ENCODE measurements around the gene ADAMTS13. TPM values are rescaled to one million over a fixed set of nuclear protein-coding genes. Genes with fewer than 3 reads are reported as not detected.
"Not testable (repeated sequence)": the region's sequence is repeated elsewhere in the genome, so short reads cannot be mapped to it uniquely, and the experiment has no call there.

The ADAMTS13 gene
- total RNA-seq, 4 donors from 2014 or later: 2.6 to 12.7 (median 7.2) TPM

- in situ Hi-C loops (cut with MboI; ENCODE audit: low pct_ligation_motif_present in 1 of 4, low pct_unique_long_range_greater_than_20kb in 1 of 4, low sequenced_read_pairs in 3 of 4): no loop called here
- DNase-seq: no peak
- Histone ChIP-seq H3K9me3 (no peaks in the 10 kb centered on the region), H3K4me1 (no peaks in the 10 kb centered on the region), H3K27me3 (peaks cover 26% of the 10 kb centered on the region), H3K4me3 (no peak overlapping the region), H3K36me3 (no peaks in the 10 kb centered on the region), H3K27ac (no peak overlapping the region)
- intact Hi-C loops (cut with DNase I; ENCODE audit: low total_unique reads): no loop called here
- WGBS, 2 donors (ENCODE audit: low coverage in 1 of 2): 69% methylated on average over 7 of the region's 7 CpGs; no CpG with 5 or more reads in 1 of the 2 donors
- TF ChIP-seq CTCF (IDR thresholded peaks at IDR 0.05) (no peak), POLR2AphosphoS5 (IDR thresholded peaks at IDR 0.05) (no peak), POLR2A (IDR thresholded peaks at IDR 0.05) (no peak), EP300 (IDR thresholded peaks at IDR 0.05; ENCODE audit: low read depth) (no peak)
These were observed 31.5 kb upstream of the ADAMTS13 start for GRCh38 chr9:133390713-133391112.

- H3K27ac ChIP-seq; in situ Hi-C loops (cut with MboI; ENCODE audit: low pct_ligation_motif_present in 1 of 4, low pct_unique_long_range_greater_than_20kb in 1 of 4, low sequenced_read_pairs in 3 of 4); H3K4me1 ChIP-seq; H3K36me3 ChIP-seq; DNase-seq; H3K4me3 ChIP-seq; H3K9me3 ChIP-seq; intact Hi-C loops (cut with DNase I; ENCODE audit: low total_unique reads): not testable (repeated sequence)
- H3K27me3 ChIP-seq: peaks cover 32% of the 10 kb centered on the region
- 45% methylated on average over 3 of the region's 4 CpGs; no CpG with 5 or more reads in 1 of the 2 donors for WGBS, 2 donors (ENCODE audit: low coverage in 1 of 2)
These were observed 30.7 kb upstream of the ADAMTS13 start for GRCh38 chr9:133391449-133391848.

GRCh38 chr9:133392308-133392707 lies 29.9 kb upstream of the ADAMTS13 start:
- H3K9me3 ChIP-seq; intact Hi-C loops (cut with DNase I; ENCODE audit: low total_unique reads); H3K27ac ChIP-seq; H3K4me3 ChIP-seq; in situ Hi-C loops (cut with MboI; ENCODE audit: low pct_ligation_motif_present in 1 of 4, low pct_unique_long_range_greater_than_20kb in 1 of 4, low sequenced_read_pairs in 3 of 4); H3K4me1 ChIP-seq; DNase-seq; H3K36me3 ChIP-seq: not testable (repeated sequence)
- 95 to 100% methylated on average over 3 of the region's 3 CpGs for WGBS, 2 donors (ENCODE audit: low coverage in 1 of 2)
- H3K27me3 ChIP-seq: peaks cover 40% of the 10 kb centered on the region

GRCh38 chr9:133393399-133393798 lies 28.8 kb upstream of the ADAMTS13 start:
- no peaks in the 10 kb centered on the region for H3K36me3 ChIP-seq
- H3K4me3 ChIP-seq: no peak overlapping the region
- WGBS, 2 donors (ENCODE audit: low coverage in 1 of 2): 87 to 94% methylated on average over 3 of the region's 3 CpGs
- no peaks in the 10 kb centered on the region for H3K4me1 ChIP-seq
- no peak for DNase-seq
- no peak overlapping the region for H3K27ac ChIP-seq
- intact Hi-C loops (cut with DNase I; ENCODE audit: low total_unique reads): no loop called here
- no peak for TF ChIP-seq POLR2A (IDR thresholded peaks at IDR 0.05)
- no peaks in the 10 kb centered on the region for H3K9me3 ChIP-seq
- in situ Hi-C loops (cut with MboI; ENCODE audit: low pct_ligation_motif_present in 1 of 4, low pct_unique_long_range_greater_than_20kb in 1 of 4, low sequenced_read_pairs in 3 of 4): no loop called here
- peaks cover 42% of the 10 kb centered on the region for H3K27me3 ChIP-seq

- no peaks in the 10 kb centered on the region for H3K9me3 ChIP-seq
- in situ Hi-C loops (cut with MboI; ENCODE audit: low pct_ligation_motif_present in 1 of 4, low pct_unique_long_range_greater_than_20kb in 1 of 4, low sequenced_read_pairs in 3 of 4): no loop called here
- H3K27me3 ChIP-seq: peaks cover 42% of the 10 kb centered on the region
These were observed 27.4 kb upstream of the ADAMTS13 start for GRCh38 chr9:133394687-133395271.

More at GRCh38 chr9:133394687-133395271, 27.4 kb upstream of the ADAMTS13 start:
- DNase-seq: no peak
- intact Hi-C loops (cut with DNase I; ENCODE audit: low total_unique reads): no loop called here
- TF ChIP-seq POLR2AphosphoS5 (IDR thresholded peaks at IDR 0.05) (no peak), EP300 (IDR thresholded peaks at IDR 0.05; ENCODE audit: low read depth) (no peak), CTCF (IDR thresholded peaks at IDR 0.05) (no peak), POLR2A (IDR thresholded peaks at IDR 0.05) (no peak)
- WGBS, 2 donors (ENCODE audit: low coverage in 1 of 2): 14% methylated on average over 8 of the region's 8 CpGs; no CpG with 5 or more reads in 1 of the 2 donors
- no peak overlapping the region for H3K27ac ChIP-seq
- no peak overlapping the region for H3K4me3 ChIP-seq
- H3K36me3 ChIP-seq: no peaks in the 10 kb centered on the region
- H3K4me1 ChIP-seq: no peaks in the 10 kb centered on the region

Data from transverse colon (tissue), 4 donors.